Choroid plexus epithelial cell (primary cell): Measurements from ENCODE around the gene LBH.
A peak's percentile ranks its signal among the peaks of the same experiment; 100 is the strongest.

Experiments used
- DNase-seq: peaks from one replicate; pipeline ENCODE4 v3.0.0-alpha.2; 2010; ENCODE audit warnings: low read depth
- H3K4me3 ChIP-seq: 2 replicates; pipeline ENCODE4 v1.5.1; 2011; ENCODE audit warnings: low read depth, mild to moderate bottlenecking, control low read depth, low read length, moderate library complexity
- TF ChIP-seq, protein P1 (sequence below): conservative IDR thresholded peaks from 2 replicates; pipeline ENCODE4 v1.5.1; 2011; ENCODE audit warnings: low read depth, mild to moderate bottlenecking, control low read depth, inconsistent platforms, low read length, moderate library complexity

LBH gene

DNA sequence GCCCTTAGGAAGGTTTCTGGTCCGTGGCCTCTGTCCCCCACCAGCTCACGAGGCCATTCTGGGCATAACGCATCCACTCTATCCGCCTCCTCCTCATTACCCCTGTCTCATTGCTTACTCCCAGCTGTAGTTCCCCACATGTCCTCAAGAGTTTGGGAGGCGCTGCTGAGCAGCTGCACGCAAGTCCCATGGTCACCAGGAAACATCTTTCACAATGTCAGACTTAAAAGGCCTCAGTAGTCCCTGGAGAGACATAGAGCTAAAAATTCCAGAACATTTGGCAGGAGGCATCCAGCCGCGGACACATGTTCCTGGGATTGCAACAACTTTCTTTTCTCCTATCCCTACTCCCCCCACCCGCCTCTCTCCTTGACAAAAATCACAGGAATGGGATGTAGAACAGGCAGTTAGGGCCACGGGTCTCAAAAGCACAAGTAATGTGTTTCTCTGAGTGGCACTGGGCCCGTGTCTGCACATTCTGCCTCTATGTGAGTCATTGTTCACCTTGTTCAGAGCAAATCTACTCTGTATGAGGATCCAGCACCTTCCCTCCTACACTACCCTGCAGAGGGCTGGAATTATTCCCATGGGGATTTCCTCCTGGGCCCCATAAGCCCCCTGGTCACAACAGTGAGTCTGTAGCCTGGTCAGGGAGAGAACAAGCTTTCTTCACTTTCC lies 8.1 kb downstream of the LBH start:
- TF ChIP-seq, protein P1, sequence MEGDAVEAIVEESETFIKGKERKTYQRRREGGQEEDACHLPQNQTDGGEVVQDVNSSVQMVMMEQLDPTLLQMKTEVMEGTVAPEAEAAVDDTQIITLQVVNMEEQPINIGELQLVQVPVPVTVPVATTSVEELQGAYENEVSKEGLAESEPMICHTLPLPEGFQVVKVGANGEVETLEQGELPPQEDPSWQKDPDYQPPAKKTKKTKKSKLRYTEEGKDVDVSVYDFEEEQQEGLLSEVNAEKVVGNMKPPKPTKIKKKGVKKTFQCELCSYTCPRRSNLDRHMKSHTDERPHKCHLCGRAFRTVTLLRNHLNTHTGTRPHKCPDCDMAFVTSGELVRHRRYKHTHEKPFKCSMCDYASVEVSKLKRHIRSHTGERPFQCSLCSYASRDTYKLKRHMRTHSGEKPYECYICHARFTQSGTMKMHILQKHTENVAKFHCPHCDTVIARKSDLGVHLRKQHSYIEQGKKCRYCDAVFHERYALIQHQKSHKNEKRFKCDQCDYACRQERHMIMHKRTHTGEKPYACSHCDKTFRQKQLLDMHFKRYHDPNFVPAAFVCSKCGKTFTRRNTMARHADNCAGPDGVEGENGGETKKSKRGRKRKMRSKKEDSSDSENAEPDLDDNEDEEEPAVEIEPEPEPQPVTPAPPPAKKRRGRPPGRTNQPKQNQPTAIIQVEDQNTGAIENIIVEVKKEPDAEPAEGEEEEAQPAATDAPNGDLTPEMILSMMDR = peak; percentile 95
- DNase-seq = peak; percentile 85
- no peak overlapping the region for H3K4me3 ChIP-seq

DNA sequence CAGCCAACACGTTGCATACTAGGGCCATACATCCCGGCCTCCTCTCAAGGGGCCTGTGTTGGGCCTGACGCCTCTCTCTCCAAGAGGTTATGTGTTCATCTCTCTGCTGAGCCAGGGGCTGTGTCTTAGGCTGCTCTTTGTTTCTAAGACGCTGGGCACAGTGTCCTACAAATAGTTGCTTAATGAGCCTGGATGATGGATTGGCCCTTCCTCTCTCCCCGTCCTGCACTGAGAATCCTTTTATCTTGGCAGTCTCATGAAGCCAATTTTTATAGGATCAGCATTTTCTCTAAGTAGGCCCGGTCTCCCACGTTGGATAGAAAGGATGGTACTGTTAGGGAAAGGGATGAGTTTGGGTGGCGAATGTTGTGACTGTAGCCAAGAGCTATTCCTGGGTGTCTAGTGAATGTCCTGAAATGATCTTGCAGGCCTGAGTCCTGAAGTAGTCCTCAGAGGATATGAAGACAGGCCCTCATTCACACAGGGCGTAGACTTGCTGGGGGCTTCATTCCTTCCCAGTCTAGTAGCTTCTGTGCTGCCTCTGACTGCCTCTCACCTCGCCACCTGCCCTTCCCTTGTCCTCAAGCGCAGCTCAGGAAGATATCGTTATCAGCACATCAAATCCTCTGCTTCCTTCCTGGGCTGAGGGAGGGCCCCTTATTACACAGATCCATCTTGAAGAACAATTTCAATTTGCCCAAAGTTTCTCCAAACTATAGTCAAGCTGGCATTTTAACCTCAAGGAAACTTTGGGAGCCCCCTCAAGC lies 8.8 kb downstream of the LBH start:
- TF ChIP-seq, protein P1 = no peak
- DNase-seq = no peak
- no peak overlapping the region for H3K4me3 ChIP-seq

DNA sequence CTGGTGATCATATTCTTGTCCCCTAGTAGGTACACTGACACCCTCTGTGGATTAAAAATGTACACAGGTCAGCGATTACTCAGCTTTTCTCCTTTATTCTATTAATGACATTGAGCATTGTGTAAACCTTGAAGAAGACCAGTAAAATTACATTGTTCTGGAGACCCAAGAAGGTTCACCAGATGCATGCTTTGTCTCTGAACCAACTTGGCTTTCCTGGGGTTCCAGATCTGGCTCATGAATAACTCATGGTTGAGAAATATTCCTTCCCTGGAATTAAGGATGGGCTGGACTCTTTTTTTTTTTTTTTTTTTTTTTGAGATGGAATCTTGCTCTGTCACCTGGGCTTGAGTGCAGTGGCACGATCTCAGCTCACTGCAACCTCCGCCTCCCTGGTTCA lies 11.9 kb downstream of the LBH start:
- DNase-seq = no peak
- TF ChIP-seq, protein P1 = no peak
- H3K4me3 ChIP-seq = no peak overlapping the region

DNA sequence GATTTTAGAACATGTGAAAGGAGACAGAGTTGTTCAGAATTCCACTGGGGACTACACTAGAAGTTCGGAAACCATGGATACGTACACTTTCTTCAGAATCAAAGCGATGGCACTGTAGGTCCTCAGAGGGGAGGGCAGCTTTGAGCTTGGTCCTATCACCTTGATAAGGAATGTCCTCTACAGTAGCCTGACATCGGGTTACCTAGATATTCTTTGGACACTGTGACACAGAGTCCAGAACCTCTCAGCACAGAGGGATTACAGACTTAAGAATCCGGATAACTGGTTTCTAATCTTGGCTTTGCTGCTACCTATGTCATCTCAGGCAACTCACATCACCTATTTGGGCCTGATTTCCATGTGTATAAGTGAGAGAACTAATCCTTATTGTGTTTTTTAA lies 14.0 kb downstream of the LBH start:
- H3K4me3 ChIP-seq = no peak overlapping the region
- TF ChIP-seq, protein P1 = no peak
- no peak for DNase-seq

DNA sequence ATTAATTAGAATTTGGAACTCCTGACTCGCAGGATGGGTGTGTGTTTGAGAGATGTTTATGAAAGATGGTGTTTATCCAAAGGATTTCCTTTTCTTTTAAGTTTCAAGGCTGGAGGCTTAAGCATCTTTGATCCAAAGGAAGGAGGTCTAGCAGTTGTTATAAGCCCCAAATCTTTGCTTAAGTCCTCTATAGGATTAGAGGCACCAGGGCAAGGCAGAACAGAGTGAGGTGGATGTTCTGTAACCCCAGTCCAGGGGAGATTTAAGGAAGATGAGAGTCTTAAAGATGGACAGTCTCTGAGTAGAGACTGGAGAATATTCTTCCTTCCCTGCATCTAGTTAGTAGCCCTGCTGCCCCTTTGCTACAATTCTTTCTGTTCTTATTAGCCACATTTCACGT lies 17.5 kb downstream of the LBH start:
- DNase-seq = no peak
- TF ChIP-seq, protein P1 = no peak
- H3K4me3 ChIP-seq = no peak overlapping the region

DNA sequence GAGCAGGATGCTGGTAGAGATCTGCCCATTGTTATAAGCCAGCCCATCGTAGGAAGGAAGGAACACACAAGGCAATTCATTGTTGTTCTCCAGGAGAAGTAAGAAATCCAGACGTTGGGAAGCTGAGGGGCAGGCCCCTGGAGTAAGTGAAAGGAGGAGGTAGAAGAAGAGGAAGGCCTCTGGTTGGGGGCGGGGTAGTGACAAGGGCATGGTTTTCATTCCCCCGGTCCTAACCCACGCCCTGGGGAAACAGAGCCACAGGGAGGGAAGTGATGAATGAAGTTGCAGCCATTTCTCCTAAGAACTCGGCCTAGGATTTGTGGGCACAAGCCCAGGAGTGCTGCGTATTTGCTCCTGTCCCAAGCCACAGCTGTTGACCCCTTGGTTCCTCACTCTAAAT lies 18.0 kb downstream of the LBH start:
- TF ChIP-seq, protein P1 = no peak
- DNase-seq = no peak

DNA sequence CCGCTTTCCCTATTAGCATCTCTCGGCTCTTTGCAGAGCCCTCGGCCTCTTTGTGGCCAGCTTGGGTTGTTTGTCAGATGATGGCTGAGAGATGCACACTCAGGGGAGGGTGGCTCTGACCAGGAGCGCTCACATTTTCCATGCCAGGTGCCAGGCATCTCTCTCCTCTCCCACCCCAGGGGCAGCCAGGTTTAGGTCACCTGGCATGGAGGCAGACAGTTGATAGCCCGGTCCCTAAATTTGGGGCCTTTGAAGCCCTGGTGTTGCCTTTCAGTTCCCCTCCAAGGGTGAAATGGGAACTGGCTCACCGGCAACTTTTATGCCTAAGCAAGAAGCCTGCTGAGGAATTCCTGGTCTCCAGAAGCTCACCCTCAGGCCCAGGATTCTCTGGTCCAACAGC lies 19.1 kb downstream of the LBH start:
- TF ChIP-seq, protein P1 = no peak
- H3K4me3 ChIP-seq = no peak overlapping the region
- no peak for DNase-seq

More for the DNA sequence above, 18.0 kb downstream of the LBH start:
- no peak overlapping the region for H3K4me3 ChIP-seq
